DLD1 (cell line): ENCODE data around the gene PCDHB4.
"Not testable (repeated sequence)": the region's sequence is repeated elsewhere in the genome, so short reads cannot be mapped to it uniquely, and the experiment has no call there.

Experiments
- in situ Hi-C: cut with HindIII; loops from 2 replicates; pipeline ENCODE4 v1.10.0; 2017; ENCODE audit warnings: low sequenced_read_pairs

Gene PCDHB4

GRCh38 chr5:141150224-141150992 is 28.8 kb downstream of the PCDHB4 start:
- in situ Hi-C loops, result no loop called here

DNA sequence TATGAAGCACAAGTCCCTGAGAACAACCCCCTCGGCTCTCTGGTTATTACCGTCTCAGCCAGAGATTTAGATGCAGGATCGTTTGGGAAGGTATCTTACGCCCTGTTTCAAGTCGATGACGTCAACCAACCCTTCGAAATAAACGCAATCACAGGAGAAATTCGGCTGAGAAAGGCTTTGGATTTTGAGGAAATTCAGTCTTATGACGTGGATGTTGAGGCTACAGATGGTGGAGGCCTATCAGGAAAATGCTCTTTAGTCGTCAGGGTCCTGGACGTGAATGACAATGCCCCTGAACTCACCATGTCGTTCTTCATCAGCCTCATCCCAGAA is 29.3 kb downstream of the PCDHB4 start:
- in situ Hi-C loops, result no loop called here

DNA sequence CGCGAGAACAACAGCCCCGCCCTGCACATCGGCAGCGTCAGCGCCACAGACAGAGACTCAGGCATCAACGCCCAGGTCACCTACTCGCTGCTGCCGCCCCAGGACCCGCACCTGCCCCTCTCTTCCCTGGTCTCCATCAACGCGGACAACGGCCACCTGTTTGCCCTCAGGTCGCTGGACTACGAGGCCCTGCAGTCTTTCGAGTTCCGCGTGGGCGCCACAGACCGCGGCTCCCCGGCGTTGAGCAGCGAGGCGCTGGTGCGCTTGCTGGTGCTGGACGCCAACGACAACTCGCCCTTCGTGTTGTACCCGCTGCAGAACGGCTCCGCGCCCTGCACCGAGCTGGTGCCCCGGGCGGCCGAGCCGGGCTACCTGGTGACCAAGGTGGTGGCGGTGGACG is 30.0 kb downstream of the PCDHB4 start:
- in situ Hi-C loops, result not testable (repeated sequence)

GRCh38 chr5:141152096-141152495 is 30.5 kb downstream of the PCDHB4 start:
- in situ Hi-C loops, result not testable (repeated sequence)

DNA sequence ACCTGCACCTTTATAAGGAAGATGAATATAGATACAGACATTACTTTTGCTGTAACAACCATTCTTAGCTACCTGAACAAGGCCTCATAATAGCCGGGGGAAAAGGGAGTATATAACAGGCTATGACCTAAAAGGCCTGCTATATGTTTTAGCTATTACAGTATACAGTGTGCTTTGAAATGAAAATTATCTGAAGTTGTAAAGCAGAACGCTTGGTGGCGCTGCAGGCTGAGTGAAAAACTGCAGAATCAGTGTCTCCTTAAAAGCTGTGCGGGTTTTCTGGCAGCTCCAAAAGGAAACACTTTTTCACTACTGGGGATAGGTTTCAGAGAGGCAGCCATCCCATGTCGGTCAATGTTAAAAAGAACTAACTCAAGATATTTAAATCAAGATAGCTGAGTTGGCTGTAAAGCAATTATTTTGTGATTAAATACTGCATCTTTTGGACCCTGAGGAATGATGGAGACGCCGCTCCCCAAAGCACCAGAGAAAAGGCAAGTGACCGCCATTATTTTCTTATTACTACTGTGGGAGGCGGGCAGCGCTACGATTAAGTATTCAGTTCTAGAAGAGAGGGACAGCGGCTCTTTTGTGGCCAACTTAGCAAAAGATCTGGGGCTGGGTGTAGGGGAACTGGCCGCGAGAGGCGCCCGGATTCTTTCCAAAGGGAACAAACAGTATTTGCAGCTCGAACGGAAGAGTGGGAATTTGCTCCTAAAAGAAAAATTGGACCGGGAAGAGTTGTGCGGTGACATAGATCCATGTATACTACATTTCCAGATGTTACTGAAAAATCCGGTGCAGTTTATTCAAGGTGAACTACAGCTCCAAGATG is 34.1 kb downstream of the PCDHB4 start:
- in situ Hi-C loops, result no loop called here

- in situ Hi-C loops, result not testable (repeated sequence)
Observed at GRCh38 chr5:141157356-141157755, 35.7 kb downstream of the PCDHB4 start.

GRCh38 chr5:141157901-141158300 is 36.3 kb downstream of the PCDHB4 start:
- in situ Hi-C loops, result not testable (repeated sequence)

DNA sequence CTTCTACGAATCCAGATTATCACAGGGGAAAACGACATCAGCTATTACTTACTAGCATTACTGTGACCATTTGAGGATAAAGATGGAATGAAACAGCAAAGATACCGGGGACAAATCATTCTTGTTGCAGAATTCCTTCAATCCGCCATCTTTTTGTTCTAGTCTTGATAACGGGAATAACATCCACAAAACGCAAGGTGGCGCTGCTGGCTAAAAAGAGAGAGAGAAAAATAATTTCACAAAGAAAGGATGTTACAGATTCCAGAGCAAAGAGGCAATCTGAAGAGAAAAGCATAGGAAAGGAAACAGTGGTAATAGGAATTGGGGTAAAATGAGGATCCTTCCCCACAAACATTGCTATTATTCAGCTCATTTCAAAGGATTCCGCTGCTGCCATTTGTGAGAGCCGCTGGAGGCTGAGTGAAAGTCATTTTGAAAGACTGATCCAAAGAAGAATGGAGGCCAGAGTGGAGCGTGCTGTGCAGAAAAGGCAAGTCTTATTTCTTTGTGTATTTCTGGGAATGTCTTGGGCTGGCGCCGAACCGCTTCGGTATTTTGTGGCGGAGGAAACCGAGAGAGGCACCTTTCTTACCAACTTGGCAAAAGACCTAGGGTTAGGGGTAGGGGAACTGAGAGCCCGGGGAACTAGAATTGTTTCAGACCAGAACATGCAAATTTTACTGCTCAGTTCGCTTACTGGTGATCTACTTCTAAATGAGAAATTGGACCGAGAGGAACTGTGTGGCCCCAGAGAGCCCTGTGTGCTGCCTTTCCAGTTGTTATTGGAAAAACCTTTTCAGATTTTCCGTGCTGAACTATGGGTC is 51.0 kb downstream of the PCDHB4 start, which contains the start of gene PCDHB7:
TSS of gene PCDHB7 (plus strand) at position 264 of the 824 bp plus-strand sequence. CDS start at position 456, 192 bp downstream.
- in situ Hi-C loops, result no loop called here

GRCh38 chr5:141174291-141175104 is 52.9 kb downstream of the PCDHB4 start:
- in situ Hi-C loops, result not testable (repeated sequence)
